Prostate gland (tissue), 2 donors: Measurements from ENCODE around the gene TXNL1.

ENCODE experiments used
- POLR2AphosphoS5 ChIP-seq: sonication (generic); formaldehyde crosslinking; IDR thresholded peaks from one replicate; pipeline ENCODE4 v1.6.1; 2017; ENCODE audit warnings: antibody characterized with exemption
- TF ChIP-seq, protein P1 (sequence below), 4 experiments: fragments of 200-600 bp in 2 of 4; fragments of 450-650 bp in 2 of 4; sonication (generic) in 2 of 4; IDR thresholded peaks; 1 replicate in 3 of 4; 2 replicates in 1 of 4; pipeline ENCODE4 v1.5.1; 2016 to 2019; ENCODE audit warnings: antibody characterized with exemption in 4 of 4, mild to moderate bottlenecking in 2 of 4, moderate library complexity in 2 of 4

DNA sequence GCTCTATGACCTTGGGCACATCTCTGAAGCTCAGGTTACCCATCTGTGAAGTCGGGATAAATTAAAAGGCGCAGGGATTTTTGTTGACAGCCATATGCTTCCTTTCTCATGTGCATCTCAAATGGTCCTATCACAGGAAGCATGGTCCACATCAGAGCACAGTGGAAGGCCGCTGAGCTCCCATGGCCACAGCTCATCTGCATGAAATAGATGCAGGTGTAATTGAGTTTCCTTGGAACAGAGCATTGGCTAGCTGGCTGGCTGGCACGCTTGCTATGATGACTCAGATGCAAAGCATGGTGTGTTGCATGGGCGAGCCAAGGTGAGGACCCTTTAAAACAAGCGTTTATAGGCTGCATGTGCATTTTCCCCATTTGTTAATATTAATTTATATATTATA, 79.3 kb downstream of the TXNL1 start:
- TF ChIP-seq, protein P1, sequence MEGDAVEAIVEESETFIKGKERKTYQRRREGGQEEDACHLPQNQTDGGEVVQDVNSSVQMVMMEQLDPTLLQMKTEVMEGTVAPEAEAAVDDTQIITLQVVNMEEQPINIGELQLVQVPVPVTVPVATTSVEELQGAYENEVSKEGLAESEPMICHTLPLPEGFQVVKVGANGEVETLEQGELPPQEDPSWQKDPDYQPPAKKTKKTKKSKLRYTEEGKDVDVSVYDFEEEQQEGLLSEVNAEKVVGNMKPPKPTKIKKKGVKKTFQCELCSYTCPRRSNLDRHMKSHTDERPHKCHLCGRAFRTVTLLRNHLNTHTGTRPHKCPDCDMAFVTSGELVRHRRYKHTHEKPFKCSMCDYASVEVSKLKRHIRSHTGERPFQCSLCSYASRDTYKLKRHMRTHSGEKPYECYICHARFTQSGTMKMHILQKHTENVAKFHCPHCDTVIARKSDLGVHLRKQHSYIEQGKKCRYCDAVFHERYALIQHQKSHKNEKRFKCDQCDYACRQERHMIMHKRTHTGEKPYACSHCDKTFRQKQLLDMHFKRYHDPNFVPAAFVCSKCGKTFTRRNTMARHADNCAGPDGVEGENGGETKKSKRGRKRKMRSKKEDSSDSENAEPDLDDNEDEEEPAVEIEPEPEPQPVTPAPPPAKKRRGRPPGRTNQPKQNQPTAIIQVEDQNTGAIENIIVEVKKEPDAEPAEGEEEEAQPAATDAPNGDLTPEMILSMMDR (IDR thresholded peaks at IDR 0.05) = no peak
- TF ChIP-seq POLR2AphosphoS5 = no peak
